Peyer's patch (tissue), 4 donors: ENCODE data around the gene SERPINB1.

Experiments used
- POLR2A ChIP-seq, 2 donors: fragments of 450-650 bp; IDR thresholded peaks; one replicate each; pipeline ENCODE4 v1.5.1; 2017; ENCODE audit warnings: antibody characterized with exemption in 2 of 2, mild to moderate bottlenecking in 2 of 2, moderate library complexity in 2 of 2
- TF ChIP-seq, protein P1 (sequence below), 6 experiments: fragments of 450-650 bp in 4 of 6; fragments of 200-600 bp in 2 of 6; sonication (generic) in 1 of 6; IDR thresholded peaks; one replicate each; pipeline ENCODE4 v1.5.1; 2017 to 2019; ENCODE audit warnings: antibody characterized with exemption in 6 of 6, mild to moderate bottlenecking in 3 of 6, moderate library complexity in 1 of 6

DNA sequence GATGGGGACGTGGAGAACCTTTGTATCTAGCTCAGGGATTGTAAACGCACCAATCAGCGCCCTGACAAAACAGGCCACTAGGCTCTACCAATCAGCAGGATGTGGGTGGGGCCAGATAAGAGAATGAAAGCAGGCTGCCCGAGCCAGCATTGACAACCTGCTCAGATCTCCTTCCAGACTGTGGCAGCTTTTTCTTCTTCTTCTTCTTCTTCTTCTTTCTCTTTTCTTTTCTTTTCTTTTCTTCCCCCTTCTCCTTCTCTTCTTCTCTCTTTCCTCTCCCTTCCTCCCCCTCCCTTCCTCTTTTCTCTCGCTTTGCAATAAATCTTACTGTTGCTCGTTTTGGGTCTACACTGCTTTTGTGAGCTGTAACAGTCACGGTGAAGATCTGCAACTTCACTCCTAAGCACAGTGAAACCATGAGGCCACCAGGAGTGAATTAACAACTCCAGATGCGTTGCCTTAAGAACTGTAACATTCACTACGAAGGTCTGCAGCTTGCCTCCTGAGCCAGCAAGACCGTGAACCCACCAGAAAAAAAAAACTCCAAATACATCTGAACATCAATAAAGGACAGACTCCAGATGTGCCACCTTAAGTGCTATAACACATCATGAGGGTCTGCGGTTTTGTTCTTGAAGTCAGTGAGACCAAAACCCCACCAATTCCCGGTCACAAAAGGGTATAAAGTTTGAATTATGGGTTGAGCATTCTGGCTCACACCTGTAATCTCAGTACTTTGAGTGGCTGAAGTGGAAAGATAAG is 19.6 kb upstream of the SERPINB1 start:
- TF ChIP-seq POLR2A (IDR thresholded peaks at IDR 0.05), result no peak
- TF ChIP-seq, protein P1, sequence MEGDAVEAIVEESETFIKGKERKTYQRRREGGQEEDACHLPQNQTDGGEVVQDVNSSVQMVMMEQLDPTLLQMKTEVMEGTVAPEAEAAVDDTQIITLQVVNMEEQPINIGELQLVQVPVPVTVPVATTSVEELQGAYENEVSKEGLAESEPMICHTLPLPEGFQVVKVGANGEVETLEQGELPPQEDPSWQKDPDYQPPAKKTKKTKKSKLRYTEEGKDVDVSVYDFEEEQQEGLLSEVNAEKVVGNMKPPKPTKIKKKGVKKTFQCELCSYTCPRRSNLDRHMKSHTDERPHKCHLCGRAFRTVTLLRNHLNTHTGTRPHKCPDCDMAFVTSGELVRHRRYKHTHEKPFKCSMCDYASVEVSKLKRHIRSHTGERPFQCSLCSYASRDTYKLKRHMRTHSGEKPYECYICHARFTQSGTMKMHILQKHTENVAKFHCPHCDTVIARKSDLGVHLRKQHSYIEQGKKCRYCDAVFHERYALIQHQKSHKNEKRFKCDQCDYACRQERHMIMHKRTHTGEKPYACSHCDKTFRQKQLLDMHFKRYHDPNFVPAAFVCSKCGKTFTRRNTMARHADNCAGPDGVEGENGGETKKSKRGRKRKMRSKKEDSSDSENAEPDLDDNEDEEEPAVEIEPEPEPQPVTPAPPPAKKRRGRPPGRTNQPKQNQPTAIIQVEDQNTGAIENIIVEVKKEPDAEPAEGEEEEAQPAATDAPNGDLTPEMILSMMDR (IDR thresholded peaks at IDR 0.05), result no peak
